Activated naive CD4-positive, alpha-beta T cell (primary cell): ENCODE data around the gene CAMK2D.

ENCODE experiments used
- DNase-seq, 4 experiments: peaks; one replicate each; lab custom pipeline; 2025; lab: John Stamatoyannopoulos, UW

CAMK2D gene

GRCh38 chr4:113522433-113522832 lies 239.1 kb downstream of the CAMK2D start:
- DNase-seq: no peak

GRCh38 chr4:113513382-113513781 lies 248.2 kb downstream of the CAMK2D start:
- DNase-seq: no peak

GRCh38 chr4:113512880-113513279 lies 248.7 kb downstream of the CAMK2D start:
- DNase-seq: no peak

GRCh38 chr4:113511944-113512343 lies 249.6 kb downstream of the CAMK2D start:
- DNase-seq: no peak

- no peak for DNase-seq
These were observed 251.7 kb downstream of the CAMK2D start for GRCh38 chr4:113509851-113510250.

- no peak for DNase-seq
These were observed 256.5 kb downstream of the CAMK2D start for GRCh38 chr4:113505044-113505443.

GRCh38 chr4:113504422-113504821 lies 257.1 kb downstream of the CAMK2D start:
- no peak for DNase-seq

- DNase-seq: no peak
These were observed 257.8 kb downstream of the CAMK2D start for GRCh38 chr4:113503691-113504090.

GRCh38 chr4:113502906-113503305 lies 258.6 kb downstream of the CAMK2D start:
- no peak for DNase-seq

- no peak for DNase-seq
These were observed 259.1 kb downstream of the CAMK2D start for GRCh38 chr4:113502476-113502875.

GRCh38 chr4:113500424-113500823 lies 261.1 kb downstream of the CAMK2D start:
- DNase-seq: no peak

GRCh38 chr4:113499696-113500095 lies 261.8 kb downstream of the CAMK2D start:
- DNase-seq: no peak

GRCh38 chr4:113499166-113499565 lies 262.4 kb downstream of the CAMK2D start:
- no peak for DNase-seq

GRCh38 chr4:113497154-113497884 lies 264.2 kb downstream of the CAMK2D start:
- no peak for DNase-seq

- DNase-seq: no peak
These were observed 264.8 kb downstream of the CAMK2D start for GRCh38 chr4:113496698-113497097.

- DNase-seq: no peak
These were observed 265.7 kb downstream of the CAMK2D start for GRCh38 chr4:113495790-113496189.

GRCh38 chr4:113483131-113483530 lies 278.4 kb downstream of the CAMK2D start:
- DNase-seq: no peak

GRCh38 chr4:113482325-113482724 lies 279.2 kb downstream of the CAMK2D start:
- no peak for DNase-seq

GRCh38 chr4:113481820-113482219 lies 279.7 kb downstream of the CAMK2D start:
- DNase-seq: no peak

- DNase-seq: no peak
These were observed 281.4 kb downstream of the CAMK2D start for GRCh38 chr4:113480109-113480508.

- no peak for DNase-seq
These were observed 283.5 kb downstream of the CAMK2D start for GRCh38 chr4:113478032-113478431.

- DNase-seq: no peak
These were observed 284.7 kb downstream of the CAMK2D start for GRCh38 chr4:113476800-113477199.

GRCh38 chr4:113474017-113474416 lies 287.5 kb downstream of the CAMK2D start:
- no peak for DNase-seq

- no peak for DNase-seq
These were observed 288.7 kb downstream of the CAMK2D start for GRCh38 chr4:113472864-113473263.
